ENCODE measurements around the gene HPCAL4. TPM values are rescaled to one million over a fixed set of nuclear protein-coding genes. Genes with fewer than 3 reads are reported as not detected.
A peak's percentile ranks its signal among the peaks of the same experiment; 100 is the strongest.

HPCAL4 gene
- total RNA-seq, 4 donors from 2014 or later = 0.83 TPM; not detected in 3

GRCh38 chr1:39701049-39701439 is 9.8 kb upstream of the HPCAL4 start:
- no peaks in the 10 kb centered on the region for H3K36me3 ChIP-seq
- H3K27ac ChIP-seq = no peak overlapping the region
- H3K4me3 ChIP-seq = no peak overlapping the region
- no peak for TF ChIP-seq CTCF (IDR thresholded peaks at IDR 0.05)
- no peak for TF ChIP-seq POLR2A (IDR thresholded peaks at IDR 0.05)
- no peak for DNase-seq
- no peaks in the 10 kb centered on the region for H3K27me3 ChIP-seq
- no peaks in the 10 kb centered on the region for H3K9me3 ChIP-seq
- no peaks in the 10 kb centered on the region for H3K4me1 ChIP-seq

GRCh38 chr1:39700348-39700747 is 9.1 kb upstream of the HPCAL4 start:
- no peak for TF ChIP-seq CTCF (IDR thresholded peaks at IDR 0.05)
- H3K4me1 ChIP-seq = no peaks in the 10 kb centered on the region
- no peak overlapping the region for H3K27ac ChIP-seq
- DNase-seq = no peak
- no peak overlapping the region for H3K4me3 ChIP-seq
- no peaks in the 10 kb centered on the region for H3K9me3 ChIP-seq
- H3K36me3 ChIP-seq = no peaks in the 10 kb centered on the region
- no peaks in the 10 kb centered on the region for H3K27me3 ChIP-seq

- no peak for DNase-seq
- H3K4me1 ChIP-seq = no peaks in the 10 kb centered on the region
- no peak overlapping the region for H3K27ac ChIP-seq
- TF ChIP-seq CTCF (IDR thresholded peaks at IDR 0.05) (peak in 1 of 6 experiments; percentile 52), POLR2A (IDR thresholded peaks at IDR 0.05) (no peak)
- no peaks in the 10 kb centered on the region for H3K27me3 ChIP-seq
- H3K4me3 ChIP-seq = no peak overlapping the region
- H3K36me3 ChIP-seq = no peaks in the 10 kb centered on the region
- H3K9me3 ChIP-seq = no peaks in the 10 kb centered on the region
Measured at GRCh38 chr1:39699419-39699818, 8.2 kb upstream of the HPCAL4 start.

- H3K4me1 ChIP-seq = no peaks in the 10 kb centered on the region
- no peak overlapping the region for H3K27ac ChIP-seq
- no peak overlapping the region for H3K4me3 ChIP-seq
- H3K36me3 ChIP-seq = no peaks in the 10 kb centered on the region
- no peak for DNase-seq
- no peaks in the 10 kb centered on the region for H3K27me3 ChIP-seq
- TF ChIP-seq CTCF (IDR thresholded peaks at IDR 0.05) (no peak), POLR2A (IDR thresholded peaks at IDR 0.05) (no peak)
- no peaks in the 10 kb centered on the region for H3K9me3 ChIP-seq
Measured at GRCh38 chr1:39698568-39698967, 7.3 kb upstream of the HPCAL4 start.

GRCh38 chr1:39696448-39696847 is 5.2 kb upstream of the HPCAL4 start:
- H3K4me1 ChIP-seq = peaks cover 0 to 10% (median 6%) of the 10 kb centered on the region in 4 donors
- no peaks in the 10 kb centered on the region for H3K9me3 ChIP-seq
- no peak for TF ChIP-seq POLR2A (IDR thresholded peaks at IDR 0.05)
- TF ChIP-seq CTCF (IDR thresholded peaks at IDR 0.05) = no peak
- H3K27ac ChIP-seq = no peak overlapping the region
- no peaks in the 10 kb centered on the region for H3K36me3 ChIP-seq
- H3K27me3 ChIP-seq = peaks cover 0 to 8% of the 10 kb centered on the region in 2 donors
- H3K4me3 ChIP-seq = no peak overlapping the region
- DNase-seq = no peak

GRCh38 chr1:39695016-39695415 is 3.8 kb upstream of the HPCAL4 start:
- Histone ChIP-seq H3K27ac (no peak overlapping the region), H3K9me3 (no peaks in the 10 kb centered on the region), H3K27me3 (peaks cover 0 to 17% of the 10 kb centered on the region in 2 donors), H3K4me1 (peaks cover 0 to 18% (median 13%) of the 10 kb centered on the region in 4 donors), H3K36me3 (no peaks in the 10 kb centered on the region), H3K4me3 (no peak overlapping the region)
- no peak for DNase-seq
- TF ChIP-seq POLR2A (IDR thresholded peaks at IDR 0.05) = no peak
- TF ChIP-seq CTCF (IDR thresholded peaks at IDR 0.05) = no peak
